Epithelial cell of esophagus (primary cell): ENCODE data around the gene PSMA2.

Experiments
- DNase-seq: peaks from one replicate; pipeline ENCODE4 v3.0.0; 2010; ENCODE audit warnings: low read depth
- H3K4me3 ChIP-seq: 2 replicates; pipeline ENCODE4 v1.5.1; 2011; ENCODE audit warnings: mild to moderate bottlenecking, low read length, control low read depth
- CTCF ChIP-seq: IDR thresholded peaks from 2 replicates; pipeline ENCODE4 v1.5.1; 2011; ENCODE audit warnings: low read depth, mild to moderate bottlenecking, low read length, control low read depth, inconsistent platforms; ENCODE audit not compliant: insufficient read depth; ENCODE audit errors: missing control alignments

The PSMA2 gene

GRCh38 chr7:42940985-42941847 lies 9.2 kb upstream of the PSMA2 start:
- peak; percentile 95 for TF ChIP-seq CTCF
- DNase-seq: peak; percentile 76
- H3K4me3 ChIP-seq: no peak overlapping the region

GRCh38 chr7:42939457-42940240 lies 7.7 kb upstream of the PSMA2 start:
- no peak for TF ChIP-seq CTCF
- DNase-seq: no peak

DNA sequence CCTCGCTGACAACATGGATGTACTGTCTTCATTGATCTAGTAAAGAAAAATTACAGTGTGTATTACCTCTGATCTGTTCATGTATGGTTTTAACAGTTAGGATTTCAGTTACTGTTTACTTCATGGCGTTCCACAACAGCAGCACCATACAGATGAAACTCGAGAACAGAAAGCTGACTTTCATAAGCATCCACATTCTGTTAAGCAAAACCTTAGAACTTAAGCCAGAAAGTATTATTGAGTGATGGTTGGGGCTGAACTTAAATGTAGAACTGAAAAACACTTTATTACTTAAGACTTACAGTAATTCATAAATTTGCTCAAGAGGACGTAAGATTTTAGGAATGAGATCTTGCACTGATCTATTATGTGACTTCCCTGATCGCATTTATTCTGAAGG lies 3.9 kb upstream of the PSMA2 start:
- TF ChIP-seq CTCF: no peak
- DNase-seq: no peak
- no peak overlapping the region for H3K4me3 ChIP-seq

More at GRCh38 chr7:42939457-42940240, 7.7 kb upstream of the PSMA2 start:
- no peak overlapping the region for H3K4me3 ChIP-seq

- no peak overlapping the region for H3K4me3 ChIP-seq
Measured at GRCh38 chr7:42934291-42934690, 2.3 kb upstream of the PSMA2 start.

GRCh38 chr7:42932811-42933591 lies 1.0 kb upstream of the PSMA2 start:
- H3K4me3 ChIP-seq: peak overlapping the region; percentile 88
- DNase-seq: no peak
- no peak for TF ChIP-seq CTCF

More at GRCh38 chr7:42934291-42934690, 2.3 kb upstream of the PSMA2 start:
- no peak for TF ChIP-seq CTCF
- DNase-seq: no peak

DNA sequence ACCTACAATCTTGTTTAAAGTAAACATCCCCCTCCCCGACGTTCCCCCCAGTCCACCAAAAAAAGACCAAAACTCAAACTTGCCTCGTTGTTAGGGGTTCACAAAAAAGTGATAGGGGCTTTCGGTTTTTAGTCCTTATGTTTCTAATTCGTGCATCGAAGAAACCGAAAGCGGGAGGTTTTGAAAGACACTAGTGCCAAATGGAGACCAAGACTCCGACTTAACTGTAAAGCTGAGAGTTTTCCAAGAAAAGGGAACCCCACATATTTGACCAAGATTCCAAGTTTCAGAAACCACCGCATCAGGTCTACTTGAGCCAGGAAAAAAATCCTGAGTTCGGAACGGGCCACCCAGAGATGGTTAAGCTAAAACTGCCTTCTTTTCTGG lies 534 bp downstream of the PSMA2 start:
- TF ChIP-seq CTCF: no peak
- DNase-seq: no peak
- H3K4me3 ChIP-seq: peak overlapping the region; percentile 88
